ENCODE results near the gene SMYD3. TPM values are rescaled to one million over a fixed set of nuclear protein-coding genes. Genes with fewer than 3 reads are reported as not detected.

The SMYD3 gene
- total RNA-seq, 1 donor from 2014 or later: 22.9 TPM

DNA sequence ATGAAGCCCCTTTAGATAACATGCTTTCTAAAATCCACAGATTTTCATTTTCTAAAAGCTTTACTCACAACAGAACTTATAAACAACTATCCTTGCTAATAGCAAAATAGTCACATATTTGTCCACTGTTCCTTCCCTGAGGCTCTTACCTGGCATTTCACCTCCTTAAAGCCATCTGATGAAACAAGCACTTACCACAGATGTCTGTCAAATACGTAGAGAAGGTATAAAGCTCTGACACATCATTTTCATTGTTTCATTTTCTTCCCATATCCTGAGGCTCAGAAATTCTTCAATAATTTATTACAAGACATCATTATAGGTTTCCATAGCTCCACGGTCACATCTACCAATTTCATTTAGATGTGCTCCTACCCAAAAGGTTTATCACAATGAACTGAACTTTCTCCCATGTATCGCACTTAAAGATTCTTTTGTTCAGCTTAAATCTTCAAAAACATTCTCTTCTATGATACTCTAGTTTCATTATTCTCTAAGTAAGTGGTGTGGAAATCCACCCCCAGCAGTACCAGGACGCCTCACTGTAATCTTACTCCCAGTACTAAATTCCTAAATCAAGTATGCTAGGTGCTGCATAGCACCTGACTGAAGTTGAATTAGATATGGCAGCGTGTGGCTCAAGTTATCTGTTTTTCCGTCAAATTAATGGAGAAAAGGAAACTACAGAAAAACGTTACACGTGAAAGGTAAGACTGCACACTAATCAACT lies 569.6 kb downstream of the SMYD3 start:
- intact Hi-C loops (cut with micrococcal nuclease): no loop called here

DNA sequence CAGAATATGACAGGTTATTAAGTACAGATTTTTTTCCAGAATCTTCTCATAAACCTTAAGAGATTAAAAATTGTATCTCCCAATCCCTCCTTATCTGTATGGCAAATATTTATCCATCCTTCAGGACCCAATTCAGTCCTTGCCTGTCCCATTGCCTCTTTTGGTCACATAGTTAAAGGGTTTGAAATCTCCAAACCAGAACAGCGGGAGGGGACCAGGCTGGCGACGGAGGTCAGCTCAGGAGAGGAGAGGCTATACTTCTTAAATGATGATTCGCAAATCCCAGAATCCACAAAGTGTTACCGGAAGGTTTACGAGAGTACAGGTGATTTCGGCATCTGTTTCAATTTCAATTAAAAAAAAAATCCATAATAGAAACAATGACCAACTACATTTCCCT lies 572.7 kb downstream of the SMYD3 start:
- intact Hi-C loops (cut with micrococcal nuclease): no loop called here

DNA sequence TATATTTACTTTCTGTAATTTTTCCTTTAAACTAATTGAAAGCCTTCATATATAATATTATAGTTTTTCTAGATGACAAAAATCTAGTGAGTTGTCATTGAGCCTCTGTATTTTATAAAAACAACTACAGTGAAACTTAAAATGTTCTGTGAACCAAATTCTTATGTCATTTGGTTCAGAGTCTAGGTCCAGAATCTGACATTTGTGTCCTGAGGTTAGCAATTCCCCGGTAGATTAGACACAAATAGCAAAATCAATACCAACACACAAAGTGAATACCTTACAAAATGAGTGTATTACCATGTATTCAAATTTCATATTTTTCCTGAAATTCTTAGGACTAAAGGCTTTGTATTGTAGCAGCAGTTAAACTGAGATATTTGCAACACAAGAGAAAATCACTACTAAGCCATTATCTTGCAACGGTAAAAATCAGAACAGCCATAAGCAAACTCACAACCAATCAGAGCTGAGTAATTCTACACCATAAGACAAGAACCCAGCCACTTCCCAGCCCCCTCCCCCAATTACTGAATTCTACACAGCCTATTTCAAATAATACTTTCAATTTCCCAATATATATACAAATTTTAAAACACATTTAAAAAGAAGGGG lies 573.5 kb downstream of the SMYD3 start:
- intact Hi-C loops (cut with micrococcal nuclease): no loop called here

DNA sequence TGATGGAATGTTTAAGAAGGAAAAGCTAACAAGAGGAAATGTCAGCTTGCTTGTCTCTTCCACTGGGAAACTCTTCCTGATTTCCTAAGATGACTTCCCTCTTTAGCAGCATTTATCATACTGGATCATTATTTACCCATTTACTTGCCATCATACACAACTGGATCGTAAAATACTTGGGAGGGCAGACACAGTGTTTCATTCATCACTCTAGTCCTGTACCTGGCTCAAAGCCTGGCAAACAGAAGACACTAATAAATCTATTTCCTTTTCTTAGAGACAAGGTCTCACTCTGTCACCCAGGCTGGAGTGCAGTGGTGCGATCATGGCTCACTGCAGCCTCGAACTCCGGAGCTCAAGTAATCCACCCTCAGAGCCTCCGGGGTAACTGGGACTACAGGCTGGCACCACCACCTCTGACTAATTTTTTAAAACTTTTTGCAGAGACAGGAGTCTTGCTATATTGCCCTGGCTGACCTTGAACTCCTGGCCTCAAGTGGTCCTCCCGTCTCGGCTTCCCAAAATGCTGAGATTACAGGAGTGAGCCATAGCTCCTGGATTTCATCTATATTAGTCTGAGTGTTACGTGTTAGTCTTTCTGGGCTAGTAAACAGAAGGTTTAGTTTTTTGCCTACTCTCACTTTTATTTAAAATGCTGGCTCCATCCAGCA lies 574.6 kb downstream of the SMYD3 start:
- intact Hi-C loops (cut with micrococcal nuclease): no loop called here

DNA sequence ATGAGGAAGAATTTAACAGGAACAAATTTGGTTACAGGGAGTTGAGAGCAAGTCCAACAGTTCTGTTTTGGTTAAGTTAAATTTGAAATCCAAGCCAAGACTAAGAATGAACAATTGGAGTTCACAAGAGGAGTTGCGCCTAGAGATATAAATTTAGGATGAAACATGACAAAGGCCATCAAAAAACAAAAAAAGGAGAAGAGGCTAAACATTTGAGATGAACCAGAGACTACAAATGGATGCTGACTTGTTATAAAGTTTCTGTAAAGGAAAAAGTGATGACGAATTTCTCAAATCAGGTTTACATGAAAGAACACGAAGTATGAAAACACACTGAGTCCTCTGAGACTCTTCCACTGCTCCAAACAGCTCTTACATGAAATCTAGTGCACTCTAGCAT lies 575.6 kb downstream of the SMYD3 start:
- intact Hi-C loops (cut with micrococcal nuclease): no loop called here

DNA sequence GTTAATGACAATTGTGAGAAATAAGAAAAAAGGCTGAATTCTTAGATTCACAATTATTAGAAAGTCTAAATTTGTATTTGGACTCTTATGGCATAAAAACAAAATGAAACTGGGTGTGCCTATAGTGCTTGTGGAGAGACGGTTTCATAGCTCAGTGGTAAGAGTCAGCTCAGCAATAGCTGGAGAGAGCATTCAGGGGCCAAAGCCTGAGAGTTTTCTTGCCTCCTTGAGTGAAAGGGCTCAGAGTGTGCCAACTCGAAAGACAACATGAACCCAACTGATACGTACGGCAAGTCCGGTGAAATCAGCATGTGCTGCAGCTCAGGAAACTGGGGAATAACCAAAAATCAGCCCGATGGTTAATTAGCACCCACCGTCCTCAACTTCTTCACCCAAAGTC lies 577.9 kb downstream of the SMYD3 start:
- intact Hi-C loops (cut with micrococcal nuclease): no loop called here

DNA sequence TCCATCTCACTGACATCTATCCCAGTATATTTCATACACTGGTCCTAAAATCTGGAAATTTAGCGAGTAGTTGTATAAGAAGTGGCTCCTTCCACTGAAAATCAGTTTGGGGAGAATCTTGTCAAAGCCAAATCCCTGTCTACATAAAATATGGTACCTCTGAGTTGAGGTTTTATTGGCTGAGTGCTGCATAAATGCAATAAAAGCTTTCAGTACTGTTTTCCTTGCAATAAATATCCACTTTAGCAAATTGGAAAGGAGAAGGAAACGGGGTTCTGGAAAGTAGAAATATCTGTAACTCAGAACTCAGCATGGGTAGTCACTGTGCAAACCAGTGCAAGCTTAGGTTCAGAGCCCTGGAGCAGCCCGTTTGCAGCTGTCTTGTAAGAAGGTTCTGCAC lies 580.2 kb downstream of the SMYD3 start:
- intact Hi-C loops (cut with micrococcal nuclease): no loop called here

DNA sequence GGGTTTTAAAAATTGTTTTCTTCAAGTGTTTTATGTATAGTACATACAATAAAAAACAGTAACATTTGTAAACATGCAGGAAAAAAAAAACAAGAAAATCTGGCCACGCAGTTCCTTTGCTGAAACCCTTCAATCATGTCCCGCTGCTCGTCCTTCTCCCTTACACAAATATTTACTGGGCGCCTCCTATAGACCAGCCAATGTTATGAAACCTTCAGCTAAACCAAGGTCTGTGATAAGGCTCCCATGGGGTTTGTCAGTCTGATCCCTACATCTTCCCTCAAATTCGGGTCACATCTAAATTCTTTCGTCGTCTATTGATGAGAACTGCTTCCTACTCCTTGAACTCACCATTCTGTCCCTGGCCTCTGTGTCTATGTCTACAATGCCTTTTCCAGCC lies 583.9 kb downstream of the SMYD3 start:
- intact Hi-C loops (cut with micrococcal nuclease): no loop called here

DNA sequence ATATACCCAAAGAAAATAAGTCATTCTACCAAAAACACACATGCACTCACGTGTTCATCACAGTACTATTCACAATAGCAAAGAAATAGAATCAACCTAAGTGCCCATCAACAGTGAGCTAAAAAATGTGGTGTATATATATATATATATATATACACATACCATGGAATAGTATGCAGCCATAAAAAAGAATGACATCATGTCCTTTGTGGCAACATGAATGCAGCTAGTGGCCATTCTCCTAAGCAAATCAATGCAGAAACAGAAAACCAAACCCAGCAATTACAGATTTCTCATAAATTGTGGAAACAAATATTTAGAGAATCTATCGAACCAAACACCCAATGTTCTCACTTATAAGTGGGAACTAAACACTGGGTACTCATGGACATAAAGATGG lies 585.7 kb downstream of the SMYD3 start:
- intact Hi-C loops (cut with micrococcal nuclease): no loop called here

DNA sequence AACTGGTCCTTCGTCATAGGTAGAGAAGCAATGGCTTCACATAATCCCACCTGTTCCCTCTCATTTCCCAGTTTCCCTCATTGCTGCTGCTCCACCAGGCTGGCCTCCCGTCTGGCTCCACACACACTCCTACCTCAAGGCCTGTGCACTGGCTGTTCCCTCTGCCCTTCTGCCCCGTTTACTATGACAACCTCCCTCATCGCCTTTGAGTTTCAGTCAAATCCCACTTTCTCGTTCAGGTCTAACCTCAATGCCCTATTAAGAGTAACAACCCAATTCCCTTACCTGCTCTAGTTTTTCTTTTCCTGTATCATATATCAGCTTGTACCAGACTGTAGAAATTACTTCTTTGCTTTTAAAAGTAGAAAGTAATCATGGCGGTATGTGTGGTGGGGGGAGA lies 589.7 kb downstream of the SMYD3 start:
- intact Hi-C loops (cut with micrococcal nuclease): no loop called here

DNA sequence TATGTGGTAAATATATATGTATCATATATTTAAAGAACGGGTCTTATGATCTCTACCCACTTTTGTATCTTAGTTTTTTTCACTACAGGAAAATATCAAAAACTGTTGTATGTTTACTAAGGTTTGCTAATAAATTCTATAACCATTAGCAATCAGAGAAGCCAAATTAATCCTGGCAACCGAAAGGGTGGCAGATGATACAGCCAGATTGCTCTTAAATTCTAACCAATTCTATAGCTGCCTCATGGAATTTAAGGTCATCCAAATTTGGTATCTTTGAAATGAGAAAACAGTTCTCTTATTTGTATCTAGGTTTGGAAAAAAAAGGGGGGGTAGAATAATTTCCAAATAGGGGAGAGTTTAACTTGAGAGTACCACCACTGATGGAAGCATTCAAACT lies 591.2 kb downstream of the SMYD3 start:
- intact Hi-C loops (cut with micrococcal nuclease): no loop called here

DNA sequence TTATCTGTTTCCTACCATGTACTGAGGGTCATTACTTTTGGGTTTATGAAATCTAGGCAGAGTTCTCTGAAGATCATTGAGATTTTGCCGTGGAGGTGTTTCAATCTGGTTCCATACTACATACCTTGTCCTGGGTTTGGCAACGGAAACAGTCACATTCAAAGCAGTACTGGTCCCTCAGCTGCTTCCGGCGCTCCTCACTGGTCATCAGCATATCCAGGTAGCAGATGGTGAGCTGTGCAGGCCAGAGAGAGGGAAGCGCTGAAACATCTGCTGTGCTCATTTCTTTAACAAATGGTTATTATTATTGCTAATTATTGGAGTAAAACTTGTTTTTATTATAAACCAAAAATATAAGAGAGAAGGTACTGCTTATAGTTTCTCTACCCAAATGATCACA lies 591.7 kb downstream of the SMYD3 start:
- intact Hi-C loops (cut with micrococcal nuclease): no loop called here

DNA sequence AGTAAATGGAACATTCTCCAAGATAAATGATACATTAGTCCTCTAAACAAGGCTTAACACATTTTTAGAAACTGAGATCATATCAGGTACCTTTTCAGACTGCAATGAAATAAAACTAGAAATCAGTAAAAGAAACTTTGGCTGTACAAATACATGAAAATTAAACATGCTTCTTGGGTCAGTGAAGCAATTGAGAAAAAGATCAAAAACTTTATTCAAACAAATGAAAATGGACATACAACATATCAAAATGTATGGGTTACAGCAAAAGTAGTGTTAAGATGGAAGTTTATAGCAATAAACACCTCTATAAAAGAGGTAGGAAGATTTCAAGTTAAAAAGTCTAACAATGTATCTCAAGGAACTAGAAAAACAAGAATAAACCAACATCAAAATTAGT lies 598.5 kb downstream of the SMYD3 start:
- intact Hi-C loops (cut with micrococcal nuclease): no loop called here

DNA sequence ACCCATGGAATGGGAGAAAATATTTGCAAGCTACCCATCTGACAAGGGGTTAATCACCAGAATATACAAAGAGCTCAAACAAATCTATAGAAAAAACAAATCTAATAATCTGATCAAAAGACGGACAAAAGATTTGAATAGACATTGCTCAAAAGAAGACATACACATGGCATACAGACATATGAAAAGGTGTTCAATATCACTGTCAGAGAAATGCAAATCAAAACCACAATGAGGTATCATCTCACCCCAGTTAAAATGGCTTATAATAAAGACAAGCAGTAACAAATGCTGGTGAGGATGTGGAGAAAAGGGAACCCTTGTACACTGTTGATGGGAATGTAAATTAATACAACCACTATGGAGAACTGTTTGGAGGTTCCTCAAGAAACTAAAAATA lies 600.9 kb downstream of the SMYD3 start:
- intact Hi-C loops (cut with micrococcal nuclease): no loop called here

DNA sequence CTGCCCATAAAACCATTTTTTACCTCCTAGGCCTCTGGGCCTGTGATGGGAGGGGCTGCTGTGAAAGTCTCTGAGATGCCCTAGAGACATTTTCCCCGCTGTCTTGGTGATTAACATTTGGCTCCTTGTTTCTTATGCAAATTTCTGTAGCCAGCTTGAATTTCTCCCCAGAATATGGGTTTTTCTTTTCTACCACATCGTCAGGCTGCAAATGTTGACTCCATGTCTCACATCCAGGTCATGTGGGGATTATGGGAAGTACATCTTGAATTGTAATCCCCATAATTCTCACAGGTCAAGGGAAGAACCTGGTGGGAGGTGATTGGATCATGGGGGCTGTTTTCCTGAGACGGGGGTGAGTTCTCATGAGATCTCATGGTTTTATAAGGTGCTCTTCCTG lies 603.2 kb downstream of the SMYD3 start:
- intact Hi-C loops (cut with micrococcal nuclease): no loop called here

DNA sequence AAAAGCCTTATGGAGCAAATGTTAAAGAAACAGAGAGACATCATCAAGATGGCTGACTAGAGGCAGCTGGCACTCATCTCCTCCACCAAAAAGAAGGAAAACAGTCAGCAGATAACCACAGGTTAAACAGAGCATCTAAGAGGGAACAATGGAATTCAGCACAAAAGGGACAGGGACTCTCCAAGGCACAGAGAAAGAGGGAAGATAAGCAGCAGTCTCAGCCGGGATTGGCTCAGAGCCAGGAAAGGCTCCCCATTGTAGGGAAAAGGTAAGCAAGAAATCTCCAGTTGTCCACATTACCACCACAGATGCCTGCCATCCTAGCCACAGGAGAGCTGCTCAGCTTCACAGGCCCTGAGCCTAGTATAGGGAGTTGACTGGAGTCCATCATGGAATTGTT lies 605.5 kb downstream of the SMYD3 start:
- intact Hi-C loops (cut with micrococcal nuclease): no loop called here

DNA sequence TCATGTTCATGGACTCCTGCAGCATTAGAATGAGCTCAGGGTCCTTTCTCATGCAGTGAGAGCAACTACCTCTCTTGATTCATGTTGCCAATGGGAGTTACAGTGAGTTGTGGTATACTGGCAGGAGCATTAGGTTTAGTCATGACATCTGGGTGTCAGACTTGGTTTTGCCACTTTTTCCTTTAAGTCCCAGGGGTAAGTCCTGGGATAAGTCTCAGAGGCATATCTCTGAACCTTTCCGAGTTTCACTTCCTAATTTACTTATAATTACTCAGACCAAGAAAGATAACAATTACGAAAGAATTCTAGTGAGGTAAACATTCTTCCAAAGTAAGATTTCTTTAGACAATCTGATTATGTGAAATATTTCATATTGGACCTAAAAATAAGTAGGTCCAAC lies 606.0 kb downstream of the SMYD3 start:
- intact Hi-C loops (cut with micrococcal nuclease): no loop called here

DNA sequence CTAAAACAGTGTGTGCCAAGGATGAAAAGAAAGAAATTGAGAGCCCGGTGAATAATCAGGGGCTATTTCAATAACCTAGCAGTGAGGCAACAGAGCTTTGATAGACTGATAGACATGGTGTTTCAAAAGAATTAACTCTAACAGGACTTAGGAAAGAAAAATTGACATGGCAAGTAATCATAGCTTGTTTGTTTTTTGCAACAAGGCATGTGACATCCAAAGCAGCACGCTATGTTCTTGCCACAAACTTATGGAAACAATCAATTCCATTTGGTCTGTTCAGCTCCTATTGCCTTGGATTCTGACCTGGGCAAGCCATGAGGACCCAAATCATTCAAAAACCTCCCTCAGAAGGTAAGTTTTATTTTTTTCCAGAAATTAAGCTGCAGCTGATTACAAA lies 608.5 kb downstream of the SMYD3 start:
- intact Hi-C loops (cut with micrococcal nuclease): no loop called here

DNA sequence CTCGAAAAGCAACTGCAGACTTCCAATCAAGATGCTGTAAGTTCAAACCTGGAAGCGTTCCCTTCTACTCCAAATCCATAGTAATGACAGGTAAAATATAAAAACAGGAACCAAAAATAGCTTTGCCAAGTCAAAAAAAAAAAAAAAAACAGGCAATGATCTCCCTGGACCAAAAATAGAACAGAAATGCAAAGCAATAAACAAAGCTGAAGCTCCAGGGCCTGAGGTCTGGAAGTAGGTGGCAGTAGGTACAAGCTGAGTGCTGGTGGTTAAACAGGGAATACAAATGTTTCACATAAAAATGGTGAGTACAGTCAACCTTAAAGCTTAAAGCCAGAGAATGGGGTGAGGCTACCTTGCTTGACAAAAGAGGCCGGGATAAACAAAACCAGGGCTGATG lies 610.8 kb downstream of the SMYD3 start:
- intact Hi-C loops (cut with micrococcal nuclease): no loop called here

DNA sequence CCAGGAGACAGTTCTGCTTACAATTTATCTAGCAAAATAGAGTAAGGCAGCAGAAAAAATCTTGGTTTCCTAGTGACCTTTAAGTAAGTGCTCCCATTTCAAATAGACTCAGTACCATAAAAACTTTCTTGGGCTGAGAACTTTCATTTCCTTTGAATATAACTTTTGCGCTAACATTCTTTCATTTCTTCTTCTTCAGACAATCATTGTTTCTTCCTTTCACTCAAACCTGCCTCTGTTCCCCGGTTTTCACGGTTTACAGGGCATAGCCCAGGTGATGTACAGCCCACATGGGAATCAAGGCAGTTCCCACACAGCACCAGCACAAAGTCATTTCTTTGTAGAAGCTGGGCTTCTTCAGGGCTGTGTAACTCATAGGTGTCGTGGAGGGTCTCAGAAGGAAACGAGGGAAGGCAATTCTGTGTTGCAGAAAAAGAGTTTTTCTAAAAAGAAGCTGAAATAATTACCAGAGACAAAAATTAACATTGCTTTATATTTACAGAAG lies 611.6 kb downstream of the SMYD3 start:
- intact Hi-C loops (cut with micrococcal nuclease): no loop called here

DNA sequence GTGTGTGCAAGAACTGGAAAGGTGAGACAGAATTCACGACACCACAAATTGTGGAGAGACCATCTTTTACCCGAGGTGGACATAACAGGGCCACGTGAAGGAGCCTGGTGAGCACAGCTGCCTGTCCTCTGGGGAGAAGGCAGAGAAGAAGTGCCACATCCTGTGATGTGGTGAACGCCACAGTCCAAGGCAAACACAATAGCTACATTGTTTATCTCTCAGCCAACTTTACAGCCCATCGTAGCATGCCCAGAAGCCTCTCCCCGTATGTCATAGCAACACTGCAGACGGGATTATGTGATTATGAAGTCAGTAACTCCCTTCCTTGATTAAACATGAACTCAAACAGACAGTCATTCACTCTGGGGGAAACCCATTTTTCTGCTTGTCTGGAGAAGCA lies 612.2 kb downstream of the SMYD3 start:
- intact Hi-C loops (cut with micrococcal nuclease): no loop called here

DNA sequence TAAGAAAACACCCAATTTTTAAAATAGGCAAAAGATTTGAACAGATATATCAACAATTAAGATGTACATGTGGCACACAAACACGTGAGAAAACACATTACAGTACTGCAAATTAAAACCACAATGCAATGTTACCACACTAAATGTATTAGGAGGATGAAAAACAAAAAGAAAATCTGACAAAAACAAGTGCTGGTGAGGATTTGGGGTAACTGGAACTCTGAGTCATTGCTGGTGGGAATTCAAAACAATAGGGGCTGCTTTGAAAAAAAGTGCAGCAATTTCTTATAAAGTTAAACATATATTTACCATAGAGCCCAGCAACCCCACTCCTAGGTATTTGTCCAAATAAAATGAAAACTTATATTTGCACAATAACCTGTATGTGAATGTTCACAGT lies 614.1 kb downstream of the SMYD3 start:
- intact Hi-C loops (cut with micrococcal nuclease): no loop called here

DNA sequence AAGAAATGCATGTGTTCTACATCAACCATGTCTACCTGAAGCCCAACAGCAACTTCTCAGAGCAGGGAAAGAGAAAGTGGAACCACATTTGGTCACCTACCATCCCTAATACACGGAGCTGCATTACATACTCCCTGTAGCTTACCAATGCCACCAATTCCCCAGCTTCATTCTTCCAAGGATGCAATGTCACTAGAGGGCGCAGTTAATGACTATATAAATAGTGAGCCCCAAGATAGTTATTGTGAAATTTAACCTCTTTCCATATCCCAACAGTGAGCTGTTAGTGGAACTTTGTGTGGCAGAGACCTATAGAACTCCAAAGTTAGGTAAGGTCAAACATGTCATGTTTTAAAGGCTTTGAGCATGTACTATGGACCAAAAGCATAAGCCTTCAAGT lies 618.3 kb downstream of the SMYD3 start:
- intact Hi-C loops (cut with micrococcal nuclease): loop anchor here (1.0 kb wide), 1 partner anchor 114 kb away; no protein-coding TSS in a partner anchor
